IPS-15b (cell line): ENCODE results near the gene RTL10.
"Not testable (repeated sequence)": the region's sequence is repeated elsewhere in the genome, so short reads cannot be mapped to it uniquely, and the experiment has no call there.

Source experiments
- H3K27me3 ChIP-seq: one replicate; pipeline ENCODE4 v1.6.1; 2013; ENCODE audit warnings: low read length; ENCODE audit not compliant: control insufficient read depth, insufficient read depth
- H3K36me3 ChIP-seq: one replicate; pipeline ENCODE4 v1.6.1; 2013; ENCODE audit warnings: low read length; ENCODE audit not compliant: control insufficient read depth, insufficient read depth
- H3K4me1 ChIP-seq: one replicate; pipeline ENCODE4 v1.6.1; 2013; ENCODE audit warnings: mild to moderate bottlenecking, low read length; ENCODE audit not compliant: control insufficient read depth, insufficient read depth
- H3K4me3 ChIP-seq: one replicate; pipeline ENCODE4 v1.5.1; 2013; ENCODE audit warnings: low read depth, low read length
- H3K9ac ChIP-seq: one replicate; pipeline ENCODE4 v1.6.1; 2013; ENCODE audit warnings: low read depth, mild to moderate bottlenecking, low read length
- H3K9me3 ChIP-seq: one replicate; pipeline ENCODE4 v1.6.1; 2013; ENCODE audit warnings: mild to moderate bottlenecking, low read length; ENCODE audit not compliant: control insufficient read depth, insufficient read depth

The RTL10 gene

GRCh38 chr22:19841641-19842392 is 12.9 kb downstream of the RTL10 start:
- Histone ChIP-seq H3K4me3 (no peak overlapping the region), H3K9ac (no peak overlapping the region), H3K9me3 (no peaks in the 10 kb centered on the region), H3K4me1 (peaks cover 2% of the 10 kb centered on the region), H3K27me3 (no peaks in the 10 kb centered on the region), H3K36me3 (no peaks in the 10 kb centered on the region)

- H3K27me3 ChIP-seq: no peaks in the 10 kb centered on the region
- H3K9me3 ChIP-seq: no peaks in the 10 kb centered on the region
- no peaks in the 10 kb centered on the region for H3K36me3 ChIP-seq
- peaks cover 2% of the 10 kb centered on the region for H3K4me1 ChIP-seq
- H3K9ac ChIP-seq: no peak overlapping the region
- no peak overlapping the region for H3K4me3 ChIP-seq
Observed at GRCh38 chr22:19840955-19841640, 13.6 kb downstream of the RTL10 start.

- Histone ChIP-seq H3K9ac (no peak overlapping the region), H3K36me3 (no peaks in the 10 kb centered on the region), H3K4me1 (peaks cover 2% of the 10 kb centered on the region), H3K27me3 (no peaks in the 10 kb centered on the region), H3K9me3 (no peaks in the 10 kb centered on the region), H3K4me3 (no peak overlapping the region)
Observed at GRCh38 chr22:19840059-19840458, 14.6 kb downstream of the RTL10 start.

GRCh38 chr22:19837915-19838314 is 16.8 kb downstream of the RTL10 start:
- Histone ChIP-seq H3K9ac (no peak overlapping the region), H3K4me3 (no peak overlapping the region), H3K36me3 (no peaks in the 10 kb centered on the region)

GRCh38 chr22:19836512-19836911 is 18.2 kb downstream of the RTL10 start:
- Histone ChIP-seq H3K9ac (no peak overlapping the region), H3K36me3 (no peaks in the 10 kb centered on the region), H3K9me3 (no peaks in the 10 kb centered on the region), H3K4me1 (no peaks in the 10 kb centered on the region), H3K27me3 (no peaks in the 10 kb centered on the region), H3K4me3 (no peak overlapping the region)

More at GRCh38 chr22:19837915-19838314, 16.8 kb downstream of the RTL10 start:
- no peaks in the 10 kb centered on the region for H3K9me3 ChIP-seq
- peaks cover 2% of the 10 kb centered on the region for H3K4me1 ChIP-seq
- H3K27me3 ChIP-seq: no peaks in the 10 kb centered on the region

GRCh38 chr22:19834599-19834998 is 20.1 kb downstream of the RTL10 start:
- Histone ChIP-seq H3K9ac (no peak overlapping the region), H3K4me1 (no peaks in the 10 kb centered on the region), H3K27me3 (no peaks in the 10 kb centered on the region), H3K9me3 (no peaks in the 10 kb centered on the region), H3K36me3 (no peaks in the 10 kb centered on the region), H3K4me3 (no peak overlapping the region)

GRCh38 chr22:19833327-19833726 is 21.3 kb downstream of the RTL10 start:
- not testable (repeated sequence) for H3K4me1 ChIP-seq, H3K4me3 ChIP-seq, H3K9me3 ChIP-seq, H3K36me3 ChIP-seq, H3K27me3 ChIP-seq, H3K9ac ChIP-seq

GRCh38 chr22:19832476-19833108 is 22.1 kb downstream of the RTL10 start:
- Histone ChIP-seq H3K4me1 (no peaks in the 10 kb centered on the region), H3K27me3 (no peaks in the 10 kb centered on the region), H3K9ac (no peak overlapping the region), H3K4me3 (no peak overlapping the region), H3K9me3 (no peaks in the 10 kb centered on the region), H3K36me3 (no peaks in the 10 kb centered on the region)

GRCh38 chr22:19831979-19832378 is 22.7 kb downstream of the RTL10 start:
- H3K27me3 ChIP-seq, H3K36me3 ChIP-seq, H3K4me3 ChIP-seq, H3K9me3 ChIP-seq, H3K4me1 ChIP-seq, H3K9ac ChIP-seq: not testable (repeated sequence)

- H3K9ac ChIP-seq: no peak overlapping the region
- no peaks in the 10 kb centered on the region for H3K36me3 ChIP-seq
- H3K27me3 ChIP-seq: no peaks in the 10 kb centered on the region
- no peaks in the 10 kb centered on the region for H3K9me3 ChIP-seq
- no peaks in the 10 kb centered on the region for H3K4me1 ChIP-seq
- no peak overlapping the region for H3K4me3 ChIP-seq
Observed at GRCh38 chr22:19831016-19831415, 23.7 kb downstream of the RTL10 start.

- Histone ChIP-seq H3K9ac (no peak overlapping the region), H3K4me3 (no peak overlapping the region), H3K4me1 (no peaks in the 10 kb centered on the region), H3K9me3 (no peaks in the 10 kb centered on the region), H3K27me3 (no peaks in the 10 kb centered on the region), H3K36me3 (no peaks in the 10 kb centered on the region)
Observed at GRCh38 chr22:19828035-19828401, 26.7 kb downstream of the RTL10 start.
